IPS DF 19.7 (cell line): ENCODE measurements around the gene RASEF.
A peak's percentile ranks its signal among the peaks of the same experiment; 100 is the strongest.
"Not testable (repeated sequence)": the region's sequence is repeated elsewhere in the genome, so short reads cannot be mapped to it uniquely, and the experiment has no call there.

Experiments
- DNase-seq: peaks from one replicate; pipeline ENCODE4 v3.0.0-alpha.2; 2013; ENCODE audit warnings: low read depth, low spot score

The RASEF gene

DNA sequence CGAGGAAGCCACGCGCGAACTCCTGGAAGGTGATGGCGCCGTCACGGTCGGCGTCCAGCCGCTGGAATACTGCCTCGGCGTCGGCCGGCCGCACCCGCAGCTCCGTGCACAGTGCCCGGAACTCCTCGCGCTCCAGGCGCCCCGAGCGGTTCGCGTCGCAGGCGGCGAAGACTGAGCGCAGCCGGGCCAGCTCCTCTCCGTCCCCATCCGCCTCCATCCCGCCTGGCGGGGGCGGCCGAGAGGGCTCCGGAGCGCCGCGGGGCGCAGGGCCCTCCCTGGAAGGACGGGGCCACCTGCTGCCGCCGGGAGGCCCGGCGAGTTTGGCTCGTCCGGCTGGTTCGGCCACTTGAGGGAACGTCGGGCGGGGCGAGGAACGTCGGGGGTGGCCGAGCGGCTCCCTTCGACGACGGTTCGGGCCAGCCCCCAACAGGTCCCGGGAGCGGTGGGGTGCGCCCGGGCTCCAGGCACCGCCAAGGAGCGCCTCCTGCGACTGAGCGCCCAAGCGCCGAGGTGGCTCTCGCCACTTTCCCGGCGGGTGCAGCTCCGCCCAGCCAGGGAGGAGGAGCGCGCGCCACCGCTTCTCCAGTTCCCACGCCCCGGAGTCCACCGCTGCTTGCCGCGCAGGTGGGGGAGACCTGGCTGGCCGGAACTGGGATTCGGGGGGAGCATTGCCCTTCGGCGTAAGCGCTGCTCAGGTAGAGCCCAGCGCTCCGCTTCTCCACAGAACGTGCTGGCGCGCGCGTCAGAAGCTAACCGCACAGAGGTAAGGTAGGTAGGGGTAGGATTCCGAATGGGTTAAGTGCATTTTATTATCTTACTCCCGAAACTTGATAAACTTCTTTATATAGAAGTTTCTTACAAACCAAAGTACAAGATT lies at the start of gene RASEF:
Gene RASEF (minus strand): TSS at position 492 of the 877 bp plus-strand sequence. CDS start 275 bp downstream, at position 217.
- DNase-seq: peak; percentile 57

DNA sequence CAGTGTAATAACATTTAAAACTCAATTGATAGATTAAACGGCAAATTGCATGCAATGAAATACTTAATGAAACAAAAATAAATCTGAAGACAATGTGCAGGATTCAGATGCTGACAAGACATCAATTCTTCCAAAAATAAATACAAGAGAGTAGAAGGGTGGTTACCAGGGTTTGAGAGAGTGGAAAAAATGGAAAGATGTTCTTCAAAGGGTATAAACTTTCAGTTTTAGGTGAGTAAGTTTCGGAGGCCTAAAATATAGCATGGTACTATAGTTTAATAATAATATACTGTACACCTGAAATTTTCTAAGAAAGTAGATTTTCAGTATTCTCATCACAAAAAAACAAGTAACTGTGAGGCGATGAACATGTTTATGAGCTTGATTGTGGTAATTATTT lies 48.2 kb upstream of the RASEF start:
- no peak for DNase-seq

DNA sequence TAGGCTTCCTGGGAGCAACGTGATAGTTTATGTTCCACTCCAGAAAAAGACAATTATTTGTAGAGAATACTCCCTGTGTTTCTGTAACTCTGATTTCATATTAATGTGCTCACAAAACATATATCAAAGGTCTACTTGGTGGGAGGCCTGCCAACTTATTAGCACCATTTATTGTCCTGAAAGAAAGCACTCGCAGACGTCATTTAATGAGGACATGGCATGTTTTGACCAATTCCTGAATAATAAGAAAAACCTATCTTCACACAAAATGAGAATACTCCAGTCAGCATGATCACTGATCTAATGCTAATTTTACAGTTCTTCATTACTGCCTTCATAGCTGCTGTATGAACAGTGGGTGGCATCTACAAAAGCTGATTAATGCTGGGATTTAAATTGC lies 46.4 kb upstream of the RASEF start:
- no peak for DNase-seq

DNA sequence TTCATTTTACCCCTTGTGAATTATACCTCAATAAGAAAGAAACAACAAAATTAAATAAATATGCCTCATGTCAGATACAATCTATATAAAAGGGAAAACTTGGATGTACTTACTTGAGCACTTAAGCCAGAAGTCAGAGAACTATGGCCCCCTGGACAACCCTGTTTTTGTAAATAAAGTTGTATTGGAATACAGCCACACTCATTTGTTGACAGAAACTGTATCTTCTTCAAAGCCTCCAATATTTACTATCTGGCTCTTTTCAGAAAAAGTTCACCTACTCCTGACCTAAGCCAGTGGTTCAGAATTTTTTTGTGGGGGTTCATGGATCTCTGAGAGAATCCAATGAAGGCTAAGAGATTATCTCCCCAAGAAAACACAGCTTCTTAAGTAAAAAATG lies 45.3 kb upstream of the RASEF start:
- DNase-seq: no peak

DNA sequence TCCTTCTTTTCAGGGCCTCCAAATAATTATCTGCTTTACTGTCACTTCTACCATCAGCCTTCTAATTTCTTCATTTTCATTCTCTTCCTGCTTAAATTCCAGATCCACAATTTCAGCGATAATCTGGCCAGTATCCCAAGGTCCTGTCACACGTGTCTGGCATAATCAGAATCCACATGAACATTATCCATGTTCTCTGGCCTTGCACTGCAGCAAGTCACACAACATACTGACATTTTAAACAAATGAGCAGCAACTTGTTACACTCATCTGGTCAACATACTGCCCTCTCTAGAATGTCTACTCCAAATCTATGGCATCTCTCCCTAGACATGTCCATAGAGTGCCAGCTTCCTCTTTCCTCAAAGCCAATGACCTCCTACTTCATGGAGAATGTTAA lies 43.8 kb upstream of the RASEF start:
- no peak for DNase-seq

DNA sequence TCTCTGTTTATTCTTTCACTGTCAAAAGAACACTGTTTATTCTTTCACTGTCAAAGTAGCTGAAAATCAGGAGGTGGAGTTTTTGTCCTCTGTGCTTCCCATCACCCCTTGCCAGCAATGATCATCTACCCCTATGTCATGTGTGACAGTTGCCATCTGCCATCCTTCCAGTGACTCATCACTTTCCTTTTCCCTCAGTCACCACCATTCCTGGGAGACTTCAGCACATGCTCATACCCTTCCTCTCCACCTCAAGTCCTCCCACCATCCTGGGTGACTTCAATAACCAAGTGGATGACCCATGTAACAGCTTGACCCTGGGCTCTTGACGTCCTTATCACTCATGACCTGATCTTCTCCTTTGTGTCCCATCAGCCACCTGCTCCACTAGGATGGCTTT lies 43.3 kb upstream of the RASEF start:
- no peak for DNase-seq

DNA sequence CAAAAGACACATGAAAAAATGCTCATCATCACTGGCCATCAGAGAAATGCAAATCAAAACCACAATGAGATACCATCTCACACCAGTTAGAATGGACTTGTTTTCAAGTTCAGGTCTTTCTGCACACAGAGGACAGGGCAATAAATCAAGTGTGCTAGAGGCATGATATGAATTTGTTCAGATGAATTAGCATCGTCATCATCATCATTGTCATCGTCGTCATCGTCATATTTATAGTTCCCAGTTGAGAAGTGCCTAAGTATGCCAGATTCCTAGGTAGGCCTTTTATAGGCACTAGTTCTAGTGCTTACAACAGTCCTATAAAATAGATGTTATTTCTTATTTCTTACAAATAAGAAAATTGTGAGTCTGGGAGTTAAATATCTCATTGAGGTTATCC lies 34.7 kb upstream of the RASEF start:
- no peak for DNase-seq

DNA sequence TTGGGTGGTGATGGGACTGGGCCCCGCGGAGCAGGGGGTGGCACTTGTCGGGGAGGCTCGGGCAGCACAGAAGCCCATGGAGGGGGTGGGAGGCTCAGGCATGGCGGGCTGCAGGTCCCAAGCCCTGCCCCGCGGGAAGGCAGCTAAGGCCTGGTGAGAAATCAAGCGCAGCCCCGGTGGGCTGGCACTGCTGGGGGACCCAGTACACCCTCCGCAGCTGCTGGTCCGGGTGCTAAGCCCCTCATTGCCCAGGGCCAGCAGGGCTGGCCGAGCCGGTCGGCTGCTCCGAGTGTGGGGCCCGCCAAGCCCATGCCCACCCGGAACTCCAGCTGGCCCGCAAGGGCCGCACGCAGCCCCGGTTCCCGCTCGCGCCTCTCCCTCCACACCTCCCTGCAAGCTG lies 30.4 kb upstream of the RASEF start:
- not testable (repeated sequence) for DNase-seq

DNA sequence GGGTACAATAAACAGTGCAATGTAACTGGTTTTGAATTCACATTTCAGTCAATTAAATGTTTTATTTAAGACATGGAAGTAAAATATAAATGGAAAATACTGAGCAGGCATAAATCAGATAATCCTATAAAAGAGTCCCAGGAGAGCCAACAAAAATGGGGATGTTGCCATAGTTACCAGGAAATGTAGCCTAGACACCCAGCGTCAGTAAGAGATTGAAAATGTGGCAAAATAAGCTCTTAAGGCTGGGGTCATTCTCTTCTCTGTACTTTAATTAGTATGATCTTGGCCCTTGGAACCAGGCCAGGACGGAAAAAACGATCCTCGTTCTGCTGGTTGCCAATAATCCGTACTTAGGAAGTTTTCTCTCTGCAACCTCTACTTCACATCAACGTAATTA lies 18.9 kb upstream of the RASEF start:
- no peak for DNase-seq

DNA sequence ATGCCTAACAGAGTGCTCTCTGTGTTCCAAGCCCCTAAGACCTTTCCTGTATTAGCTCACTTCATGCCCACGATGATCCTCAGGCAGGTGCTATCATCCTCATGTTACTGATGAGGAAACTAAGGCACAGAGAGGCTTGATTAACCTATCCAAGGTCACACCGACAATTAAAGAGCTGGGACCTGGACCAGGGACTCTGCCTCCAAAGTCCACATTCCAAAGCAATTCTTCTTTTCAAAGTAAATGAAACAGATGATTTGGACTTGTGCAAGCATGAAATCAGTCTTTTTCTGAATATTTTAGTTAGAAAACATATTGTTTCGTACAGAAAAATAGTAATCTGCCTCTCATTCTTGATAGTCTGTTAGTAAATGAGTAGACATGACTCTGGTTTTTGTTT lies 18.1 kb upstream of the RASEF start:
- DNase-seq: no peak

DNA sequence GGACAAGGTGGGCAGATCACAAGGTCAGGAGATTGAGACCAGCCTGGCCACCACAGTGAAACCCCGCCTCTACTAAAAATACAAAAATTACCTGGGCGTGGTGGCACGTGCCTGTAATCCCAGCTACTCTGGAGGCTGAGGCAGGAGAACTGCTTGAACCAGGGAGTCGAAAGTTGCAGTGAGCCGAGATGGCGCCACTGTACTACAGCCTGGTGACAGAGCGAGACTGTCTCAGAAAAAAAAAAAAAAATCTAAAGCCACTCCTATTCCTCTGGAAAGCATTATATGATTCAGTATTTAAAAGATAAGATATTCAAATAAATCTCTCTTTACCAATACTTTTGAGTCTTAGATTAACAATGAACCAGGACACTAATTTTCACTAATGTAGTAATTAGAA lies 13.0 kb upstream of the RASEF start:
- not testable (repeated sequence) for DNase-seq

DNA sequence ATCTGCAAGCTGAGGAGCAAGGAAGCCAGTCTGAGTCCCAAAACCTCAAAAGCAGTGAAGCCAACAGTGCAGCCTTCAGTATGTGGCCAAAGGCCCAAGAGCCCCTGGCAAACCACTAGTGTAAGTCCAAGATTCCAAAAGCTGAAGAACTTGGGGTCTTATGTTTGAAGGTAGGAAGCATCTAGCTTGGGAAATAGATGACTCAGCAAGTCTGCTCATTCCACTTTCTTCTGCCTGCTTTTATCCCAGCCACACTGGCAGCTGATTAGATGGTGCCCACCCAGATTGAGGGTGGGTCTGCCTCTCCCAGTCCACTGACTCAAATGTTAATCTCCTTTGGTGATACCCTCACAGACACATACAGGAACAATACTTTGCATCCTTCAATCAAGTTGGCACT lies 9.6 kb upstream of the RASEF start:
- DNase-seq: not testable (repeated sequence)

DNA sequence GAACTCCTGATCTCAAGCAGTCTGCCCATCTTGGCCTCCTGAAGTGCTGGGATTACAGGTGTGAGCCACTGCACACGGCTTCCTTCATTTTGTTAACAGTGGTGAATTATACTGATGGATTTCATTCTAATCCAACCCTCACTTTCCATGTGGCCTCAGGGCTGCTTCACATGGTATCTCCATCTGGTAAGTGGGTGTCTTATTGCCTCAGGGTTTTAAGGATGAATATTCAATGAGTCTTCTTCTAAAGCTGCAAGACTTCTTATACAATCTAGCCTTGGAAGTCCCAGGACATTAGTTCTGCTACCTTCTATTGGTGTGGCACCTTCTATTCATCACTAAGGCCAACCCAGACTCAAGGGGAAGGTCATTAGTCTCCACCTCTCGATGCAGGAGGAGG lies 8.7 kb upstream of the RASEF start:
- DNase-seq: no peak

DNA sequence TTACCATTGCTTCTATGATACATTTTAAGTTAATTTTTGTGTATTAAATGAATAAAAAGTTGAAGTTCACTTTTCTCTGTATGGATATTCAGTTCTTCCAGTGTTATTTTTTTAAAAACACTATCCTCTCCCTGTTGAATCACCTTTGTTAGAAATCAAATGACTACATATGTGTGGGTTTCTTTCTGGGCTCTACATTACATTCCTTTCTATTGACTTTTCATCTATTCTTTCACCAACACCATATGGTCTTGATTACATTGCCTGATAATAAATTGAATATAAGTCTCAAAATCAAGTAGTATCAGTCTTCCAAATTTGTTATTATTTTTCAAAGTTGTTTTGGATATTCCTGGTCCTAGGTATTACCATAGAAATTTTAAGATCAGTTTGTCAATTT lies 7.3 kb upstream of the RASEF start:
- no peak for DNase-seq

DNA sequence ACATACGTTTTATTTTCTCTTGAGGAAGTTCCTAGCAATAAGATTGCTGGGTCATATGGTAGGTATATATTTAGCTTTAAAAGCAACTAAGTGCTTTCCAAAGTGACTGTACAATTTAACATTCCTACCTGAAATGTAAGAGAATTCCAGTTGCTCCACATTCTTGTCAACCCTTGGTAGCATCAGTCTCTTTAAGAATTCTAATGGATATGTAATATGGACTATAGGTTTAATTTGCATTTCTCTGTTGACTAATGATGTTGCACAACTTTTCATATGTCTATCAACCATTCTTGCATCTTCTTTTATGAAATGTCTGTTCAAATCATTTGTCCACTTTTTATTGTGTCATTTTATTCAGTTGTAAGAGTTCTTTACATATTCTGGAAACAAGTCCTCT lies 6.7 kb upstream of the RASEF start:
- no peak for DNase-seq

DNA sequence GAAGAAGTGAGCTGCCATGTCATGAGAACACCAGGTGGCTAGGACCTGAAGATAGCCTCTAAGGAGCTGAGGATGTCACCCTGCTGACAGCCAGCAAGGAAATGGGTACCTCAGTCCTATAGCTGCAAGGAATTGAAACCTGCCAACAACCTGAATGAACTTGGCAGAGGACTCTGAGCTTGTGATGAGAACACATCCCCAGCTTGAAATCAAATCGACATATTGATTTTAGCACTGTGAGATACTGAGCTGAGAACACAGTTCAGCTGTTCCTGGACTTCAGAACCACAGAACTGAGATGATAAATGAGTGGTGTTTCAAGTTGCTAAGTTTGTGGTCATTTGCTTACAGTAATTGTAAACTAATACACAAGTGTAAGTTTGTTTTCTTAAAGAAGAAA lies 5.5 kb upstream of the RASEF start:
- DNase-seq: no peak

DNA sequence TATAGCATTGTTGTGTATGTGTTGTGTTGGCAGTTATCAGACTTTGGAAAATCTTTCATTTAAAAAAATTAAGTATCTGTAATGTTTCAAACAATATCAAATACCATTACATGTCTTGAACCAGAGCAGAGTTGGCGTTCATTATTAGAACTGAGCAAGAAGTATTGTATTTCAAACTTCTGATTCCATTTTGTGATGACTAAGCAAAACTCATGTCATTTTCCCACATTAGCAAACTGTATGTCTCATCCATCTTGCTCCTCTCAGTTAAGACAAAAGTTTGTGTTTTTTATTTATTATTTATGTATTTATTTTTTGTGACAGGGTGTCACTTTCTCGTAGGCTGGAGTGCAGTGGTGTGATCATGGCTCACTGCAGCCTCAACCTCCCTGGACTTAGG lies 4.6 kb upstream of the RASEF start:
- DNase-seq: no peak

DNA sequence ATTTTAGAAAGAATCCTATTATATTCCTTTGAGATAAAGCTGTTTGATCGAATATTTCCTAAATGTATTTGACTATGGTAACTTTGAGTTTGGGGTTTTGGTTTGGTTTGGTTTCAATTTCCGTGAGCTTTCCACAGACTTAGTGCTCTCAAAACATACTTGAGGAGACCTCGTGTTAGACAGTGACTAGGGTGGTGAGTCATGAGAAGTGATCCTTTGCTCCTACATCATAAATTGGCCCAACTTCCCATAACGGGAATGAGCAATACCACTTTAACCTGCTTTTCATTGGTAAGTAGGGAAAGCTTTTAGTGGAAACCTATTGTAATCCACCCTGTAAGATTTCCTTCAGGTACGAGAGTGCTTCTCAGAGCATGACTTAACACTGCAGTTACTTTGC lies 3.8 kb upstream of the RASEF start:
- no peak for DNase-seq

DNA sequence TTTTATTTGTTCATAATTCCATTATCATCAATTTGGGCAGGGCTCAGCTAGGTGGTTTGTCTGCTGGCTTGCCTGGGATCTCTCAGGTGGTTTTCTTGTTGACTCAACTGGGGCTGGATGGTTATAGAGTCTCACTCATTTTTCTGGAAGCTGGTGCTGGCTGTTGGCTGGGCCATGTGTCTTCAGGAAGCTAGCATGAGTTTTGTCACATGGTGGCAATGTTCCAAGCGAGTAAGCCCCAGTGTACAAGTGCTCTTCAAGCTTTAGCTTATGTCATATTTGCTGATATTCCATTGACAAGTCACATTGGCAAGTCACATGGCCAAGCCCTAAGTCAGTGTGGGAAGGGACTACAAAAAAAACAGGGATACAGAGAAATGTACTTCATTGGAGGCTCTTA lies 2.3 kb upstream of the RASEF start:
- DNase-seq: no peak

DNA sequence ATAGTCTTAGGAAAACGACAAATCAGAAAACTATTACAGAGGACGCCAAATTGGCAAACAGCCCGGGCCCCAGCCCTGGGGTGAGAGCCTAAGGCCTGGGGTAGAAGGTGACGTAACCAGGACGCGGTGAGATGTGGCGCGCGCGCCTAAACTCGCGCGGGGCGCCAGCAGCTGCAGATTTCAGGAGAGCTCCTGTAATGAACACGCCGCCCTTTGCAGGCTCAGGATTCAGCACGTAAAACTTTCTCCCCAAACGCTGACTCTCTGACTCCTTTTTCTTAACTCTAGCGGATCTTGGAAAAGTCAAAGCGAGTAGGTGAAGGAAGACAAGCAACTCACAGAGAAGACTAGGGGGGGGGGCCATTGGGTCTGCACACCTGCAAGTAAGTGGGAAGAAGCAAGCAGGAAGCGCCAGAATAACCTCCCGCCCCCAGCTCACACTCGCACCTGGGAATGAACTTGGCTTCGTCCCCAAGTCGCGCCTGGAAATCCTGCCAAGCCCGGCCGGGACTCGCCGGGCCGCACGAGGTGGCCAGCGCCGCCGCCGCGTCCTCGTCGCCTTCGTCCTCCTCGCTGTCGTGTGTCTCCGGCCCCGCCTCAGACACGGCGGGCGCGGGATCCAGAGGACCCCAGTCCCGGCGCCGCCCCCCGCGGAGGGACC lies 822 bp downstream of the RASEF start:
- peak; percentile 15 for DNase-seq

DNA sequence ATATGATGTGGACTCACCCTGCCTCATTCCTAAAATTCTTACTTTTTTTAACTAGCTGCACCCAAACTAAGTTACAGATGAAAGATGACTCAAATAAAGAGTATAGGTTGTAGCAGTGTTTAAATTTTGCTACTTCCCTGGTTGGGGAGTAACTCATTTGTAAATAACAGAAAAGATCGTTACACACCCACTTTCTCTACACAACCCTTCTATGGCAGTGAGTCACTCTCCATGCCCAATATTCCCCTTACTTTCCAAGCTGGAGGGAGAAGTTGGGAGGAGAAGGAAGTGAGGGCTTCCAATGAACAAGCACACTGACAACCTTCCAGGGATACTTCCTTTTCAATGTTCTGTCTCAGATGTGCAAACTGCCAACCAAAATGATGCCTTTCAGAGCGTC lies 1.9 kb downstream of the RASEF start:
- DNase-seq: no peak

DNA sequence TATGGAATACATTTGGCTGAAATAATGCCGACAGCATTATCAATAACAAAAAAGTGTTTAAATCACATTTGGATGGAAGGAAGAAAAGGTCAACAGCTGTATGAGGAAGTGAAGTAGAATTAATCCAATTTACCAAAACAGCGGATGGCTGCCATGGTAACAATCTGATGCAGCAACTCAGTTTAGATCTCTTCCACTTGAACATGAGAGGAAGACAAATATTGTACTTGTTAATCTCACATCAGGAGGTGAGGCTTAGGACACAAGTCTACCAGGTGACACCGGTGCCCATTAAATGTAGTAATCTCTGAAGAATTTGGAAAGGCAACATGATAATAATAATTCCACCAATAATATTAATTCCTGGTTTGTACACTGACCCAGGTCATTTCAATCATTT lies 2.4 kb downstream of the RASEF start:
- no peak for DNase-seq

DNA sequence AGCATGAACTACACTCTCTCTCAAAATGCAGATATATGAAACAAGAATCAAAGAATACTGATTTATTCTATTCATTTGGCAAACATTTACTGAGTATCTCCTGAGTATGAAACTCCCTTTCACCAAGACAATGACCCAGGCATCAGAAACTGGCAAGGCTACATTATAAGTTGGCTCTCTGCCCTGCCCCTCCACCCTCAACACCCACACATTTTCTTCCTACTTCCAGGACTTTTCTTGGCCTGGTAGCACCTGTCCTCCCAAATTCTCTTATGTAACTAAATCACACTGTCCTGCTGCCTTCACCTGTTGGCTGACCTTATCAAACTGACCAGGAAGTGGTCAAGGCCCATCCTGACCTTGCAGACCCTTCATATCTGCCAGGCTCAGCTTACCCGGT lies 3.5 kb downstream of the RASEF start:
- DNase-seq: no peak
